Measurements from ENCODE around the gene S100P.

Gene S100P

GRCh38 chr4:6716018-6716911 lies 22.6 kb downstream of the S100P start, which contains the start of gene BLOC1S4:
BLOC1S4 (plus strand) TSS chr4:6716174; CDS start chr4:6716210, 36 bp downstream.
- Histone ChIP-seq H3K27ac (no peak within 1 kb of the TSS; the same call in 1 of the 2 replicates), H4K20me1 (ENCODE audit: insufficient read depth) (no peaks in the 10 kb centered on the region), H2AFZ (ENCODE audit: low read depth) (peak within 1 kb of the TSS; percentile 90), H3K27me3 (ENCODE audit: insufficient read depth, low read depth) (no peaks in the 10 kb centered on the region), H3K9ac (peak within 1 kb of the TSS; percentile 51; the same call in 1 of the 2 replicates), H3K79me2 (ENCODE audit: insufficient read depth, low read depth) (peaks cover 14% of the 10 kb centered on the region; the same call in 1 of the 2 replicates), H3K4me3 (IDR thresholded peaks at IDR 0.05; ENCODE audit: insufficient read depth, low read depth, low read length) (peak within 1 kb of the TSS; percentile 87), H3K36me3 (ENCODE audit: insufficient read depth) (no peaks in the 10 kb centered on the region), H3K4me1 (ENCODE audit: low read depth, poor library complexity, severe bottlenecking) (peaks cover 23% of the 10 kb centered on the region), H3K4me2 (peak within 1 kb of the TSS; percentile 82)
- TF ChIP-seq CTCF (conservative IDR thresholded peaks at IDR 0.05; ENCODE audit: low read depth, low read length): no peak

GRCh38 chr4:6716958-6717655 lies 23.4 kb downstream of the S100P start:
- Histone ChIP-seq H3K4me1 (ENCODE audit: low read depth, poor library complexity, severe bottlenecking) (peaks cover 23% of the 10 kb centered on the region), H3K9ac (peak overlapping the region; percentile 51; the same call in 1 of the 2 replicates), H3K27me3 (ENCODE audit: insufficient read depth, low read depth) (no peaks in the 10 kb centered on the region), H3K36me3 (ENCODE audit: insufficient read depth) (no peaks in the 10 kb centered on the region), H3K4me2 (peak overlapping the region; percentile 63), H3K79me2 (ENCODE audit: insufficient read depth, low read depth) (peaks cover 14% of the 10 kb centered on the region; the same call in 1 of the 2 replicates), H3K4me3 (IDR thresholded peaks at IDR 0.05; ENCODE audit: insufficient read depth, low read depth, low read length) (peak overlapping the region; percentile 87), H3K27ac (no peak overlapping the region), H2AFZ (ENCODE audit: low read depth) (no peak overlapping the region), H4K20me1 (ENCODE audit: insufficient read depth) (no peaks in the 10 kb centered on the region)
- TF ChIP-seq CTCF (conservative IDR thresholded peaks at IDR 0.05; ENCODE audit: low read depth, low read length): no peak

GRCh38 chr4:6718932-6719610 lies 25.4 kb downstream of the S100P start:
- Histone ChIP-seq H3K27me3 (ENCODE audit: insufficient read depth, low read depth) (no peaks in the 10 kb centered on the region), H3K9ac (no peak overlapping the region), H3K27ac (no peak overlapping the region), H3K79me2 (ENCODE audit: insufficient read depth, low read depth) (peaks cover 14% of the 10 kb centered on the region; the same call in 1 of the 2 replicates), H3K4me1 (ENCODE audit: low read depth, poor library complexity, severe bottlenecking) (peaks cover 23% of the 10 kb centered on the region), H4K20me1 (ENCODE audit: insufficient read depth) (no peaks in the 10 kb centered on the region), H3K36me3 (ENCODE audit: insufficient read depth) (no peaks in the 10 kb centered on the region), H3K4me3 (IDR thresholded peaks at IDR 0.05; ENCODE audit: insufficient read depth, low read depth, low read length) (no peak overlapping the region), H2AFZ (ENCODE audit: low read depth) (no peak overlapping the region), H3K4me2 (no peak overlapping the region)
- TF ChIP-seq CTCF (conservative IDR thresholded peaks at IDR 0.05; ENCODE audit: low read depth, low read length): no peak

- Histone ChIP-seq H3K4me3 (IDR thresholded peaks at IDR 0.05; ENCODE audit: insufficient read depth, low read depth, low read length) (no peak overlapping the region), H3K27ac (no peak overlapping the region), H3K79me2 (ENCODE audit: insufficient read depth, low read depth) (peaks cover 14% of the 10 kb centered on the region; the same call in 1 of the 2 replicates), H3K9ac (no peak overlapping the region), H3K27me3 (ENCODE audit: insufficient read depth, low read depth) (no peaks in the 10 kb centered on the region), H2AFZ (ENCODE audit: low read depth) (no peak overlapping the region), H3K36me3 (ENCODE audit: insufficient read depth) (no peaks in the 10 kb centered on the region), H3K4me2 (no peak overlapping the region), H3K4me1 (ENCODE audit: low read depth, poor library complexity, severe bottlenecking) (peaks cover 23% of the 10 kb centered on the region), H4K20me1 (ENCODE audit: insufficient read depth) (no peaks in the 10 kb centered on the region)
- TF ChIP-seq CTCF (conservative IDR thresholded peaks at IDR 0.05; ENCODE audit: low read depth, low read length): no peak
Observed at GRCh38 chr4:6719611-6720179, 26.0 kb downstream of the S100P start.
